ENCODE results near the gene CMSS1. TPM values are rescaled to one million over a fixed set of nuclear protein-coding genes. Genes with fewer than 3 reads are reported as not detected.

Gene CMSS1
- total RNA-seq, 1 experiment from 2014 or later: 64.1 TPM

GRCh38 chr3:99954914-99955644 is 137.4 kb downstream of the CMSS1 start:
- no peak overlapping the region for H3K9ac ChIP-seq (ENCODE audit: low read length)
- no peaks in the 10 kb centered on the region for H3K9me2 ChIP-seq (ENCODE audit: insufficient read depth)
- H3K27me3 ChIP-seq (ENCODE audit: insufficient read depth, low read length): no peaks in the 10 kb centered on the region
- ATAC-seq (no peak), DNase-seq (ENCODE audit: low read depth, low spot score) (no peak)
- no peak overlapping the region for H3K27ac ChIP-seq (ENCODE audit: low read depth, low read length)
- H3K4me1 ChIP-seq (ENCODE audit: control insufficient read depth in 1 of 2, insufficient read depth in 2 of 2, low read length in 2 of 2): no peaks in the 10 kb centered on the region
- BruUV-seq (replicated peaks): no TSS peak
- TF ChIP-seq, protein P1, sequence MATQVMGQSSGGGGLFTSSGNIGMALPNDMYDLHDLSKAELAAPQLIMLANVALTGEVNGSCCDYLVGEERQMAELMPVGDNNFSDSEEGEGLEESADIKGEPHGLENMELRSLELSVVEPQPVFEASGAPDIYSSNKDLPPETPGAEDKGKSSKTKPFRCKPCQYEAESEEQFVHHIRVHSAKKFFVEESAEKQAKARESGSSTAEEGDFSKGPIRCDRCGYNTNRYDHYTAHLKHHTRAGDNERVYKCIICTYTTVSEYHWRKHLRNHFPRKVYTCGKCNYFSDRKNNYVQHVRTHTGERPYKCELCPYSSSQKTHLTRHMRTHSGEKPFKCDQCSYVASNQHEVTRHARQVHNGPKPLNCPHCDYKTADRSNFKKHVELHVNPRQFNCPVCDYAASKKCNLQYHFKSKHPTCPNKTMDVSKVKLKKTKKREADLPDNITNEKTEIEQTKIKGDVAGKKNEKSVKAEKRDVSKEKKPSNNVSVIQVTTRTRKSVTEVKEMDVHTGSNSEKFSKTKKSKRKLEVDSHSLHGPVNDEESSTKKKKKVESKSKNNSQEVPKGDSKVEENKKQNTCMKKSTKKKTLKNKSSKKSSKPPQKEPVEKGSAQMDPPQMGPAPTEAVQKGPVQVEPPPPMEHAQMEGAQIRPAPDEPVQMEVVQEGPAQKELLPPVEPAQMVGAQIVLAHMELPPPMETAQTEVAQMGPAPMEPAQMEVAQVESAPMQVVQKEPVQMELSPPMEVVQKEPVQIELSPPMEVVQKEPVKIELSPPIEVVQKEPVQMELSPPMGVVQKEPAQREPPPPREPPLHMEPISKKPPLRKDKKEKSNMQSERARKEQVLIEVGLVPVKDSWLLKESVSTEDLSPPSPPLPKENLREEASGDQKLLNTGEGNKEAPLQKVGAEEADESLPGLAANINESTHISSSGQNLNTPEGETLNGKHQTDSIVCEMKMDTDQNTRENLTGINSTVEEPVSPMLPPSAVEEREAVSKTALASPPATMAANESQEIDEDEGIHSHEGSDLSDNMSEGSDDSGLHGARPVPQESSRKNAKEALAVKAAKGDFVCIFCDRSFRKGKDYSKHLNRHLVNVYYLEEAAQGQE (IDR thresholded peaks at IDR 0.05; ENCODE audit: low read depth): no peak
- no peak for TF ChIP-seq ZBTB33 (IDR thresholded peaks at IDR 0.05; ENCODE audit: extremely low read depth, insufficient replicate concordance, low read length)
- TF ChIP-seq ELF1 (IDR thresholded peaks at IDR 0.05; ENCODE audit: borderline replicate concordance, low read depth): no peak
- no peak for TF ChIP-seq EZH2phosphoT487 (IDR thresholded peaks at IDR 0.05; ENCODE audit: borderline replicate concordance)
- no peak for TF ChIP-seq EGR1 (IDR thresholded peaks at IDR 0.05; ENCODE audit: low read depth)
- no peak for TF ChIP-seq FOSL1 (IDR thresholded peaks at IDR 0.05; ENCODE audit: low read depth)
- TF ChIP-seq JUND (IDR thresholded peaks at IDR 0.05): no peak
- no peak for TF ChIP-seq TCF7L2 (IDR thresholded peaks at IDR 0.05; ENCODE audit: borderline replicate concordance, extremely low read depth, insufficient read depth, insufficient read length)
- no peak for TF ChIP-seq ATF3 (IDR thresholded peaks at IDR 0.05)
- no peak for TF ChIP-seq YY1 (IDR thresholded peaks at IDR 0.05; ENCODE audit: extremely low read depth, insufficient replicate concordance, low read depth, low read length)
- H4K20me1 ChIP-seq (ENCODE audit: insufficient read depth): no peaks in the 10 kb centered on the region
- intact Hi-C loops (cut with micrococcal nuclease): no loop called here
- no peaks in the 10 kb centered on the region for H3K79me2 ChIP-seq (ENCODE audit: insufficient read depth, low read length)
- H2AFZ ChIP-seq (ENCODE audit: low read depth, low read length, poor library complexity, severe bottlenecking): no peak overlapping the region
- H3K36me3 ChIP-seq (ENCODE audit: control insufficient read depth in 1 of 2, insufficient read depth in 2 of 2, low read length in 2 of 2): no peaks in the 10 kb centered on the region
- H3K9me3 ChIP-seq (ENCODE audit: control insufficient read depth in 1 of 2, insufficient read depth in 1 of 2, low read depth in 1 of 2, low read length in 2 of 2): no peaks in the 10 kb centered on the region
- no peak overlapping the region for H3K4me2 ChIP-seq (ENCODE audit: low read length)
- ChIA-PET CTCF (no interaction called here), POLR2A (no interaction called here), RAD21 (ENCODE audit: low non-redundant PET in 1 of 2, low total read pairs in 2 of 2, uncharacterized antibody in 2 of 2, unreplicated experiment in 2 of 2) (no interaction called here)
- no peak overlapping the region for H3K4me3 ChIP-seq (replicated peaks in 1 of 2; ENCODE audit: low read depth in 1 of 2, low read length in 2 of 2)
